Epithelial cell of esophagus (primary cell): ENCODE data around the gene CYP51A1.
"Not testable (repeated sequence)": the region's sequence is repeated elsewhere in the genome, so short reads cannot be mapped to it uniquely, and the experiment has no call there.

Experiments used
- DNase-seq: peaks from one replicate; pipeline ENCODE4 v3.0.0; 2010; ENCODE audit warnings: low read depth
- H3K4me3 ChIP-seq: 2 replicates; pipeline ENCODE4 v1.5.1; 2011; ENCODE audit warnings: mild to moderate bottlenecking, low read length, control low read depth
- CTCF ChIP-seq: IDR thresholded peaks from 2 replicates; pipeline ENCODE4 v1.5.1; 2011; ENCODE audit warnings: low read depth, mild to moderate bottlenecking, low read length, control low read depth, inconsistent platforms; ENCODE audit not compliant: insufficient read depth; ENCODE audit errors: missing control alignments

The CYP51A1 gene

GRCh38 chr7:92095380-92095779 lies 38.9 kb downstream of the CYP51A1 start:
- no peak for TF ChIP-seq CTCF
- no peak for DNase-seq
- H3K4me3 ChIP-seq = no peak overlapping the region

GRCh38 chr7:92092210-92092609 lies 42.1 kb downstream of the CYP51A1 start:
- TF ChIP-seq CTCF = no peak
- H3K4me3 ChIP-seq = no peak overlapping the region
- no peak for DNase-seq

- DNase-seq = no peak
- TF ChIP-seq CTCF = no peak
- H3K4me3 ChIP-seq = no peak overlapping the region
These were observed 46.0 kb downstream of the CYP51A1 start for GRCh38 chr7:92088266-92088665.

DNA sequence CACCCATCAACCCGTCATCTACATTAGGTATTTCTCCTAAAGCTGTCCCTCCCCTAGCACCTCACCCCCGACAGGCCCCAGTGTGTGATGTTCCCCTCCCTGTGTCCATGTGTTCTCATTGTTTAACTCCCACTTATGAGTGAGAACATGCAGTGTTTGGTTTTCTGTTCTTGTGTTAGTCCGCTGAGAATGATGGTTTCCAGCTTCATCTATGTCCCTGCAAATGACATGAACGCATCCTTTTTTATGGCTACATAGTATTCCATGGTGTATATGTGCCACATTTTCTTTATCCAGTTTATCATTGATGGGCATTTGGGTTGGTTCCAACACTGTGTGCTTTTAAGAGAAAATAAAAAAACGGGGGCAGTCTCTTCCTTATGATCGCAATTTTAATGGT lies 50.4 kb downstream of the CYP51A1 start:
- H3K4me3 ChIP-seq, DNase-seq: not testable (repeated sequence)

DNA sequence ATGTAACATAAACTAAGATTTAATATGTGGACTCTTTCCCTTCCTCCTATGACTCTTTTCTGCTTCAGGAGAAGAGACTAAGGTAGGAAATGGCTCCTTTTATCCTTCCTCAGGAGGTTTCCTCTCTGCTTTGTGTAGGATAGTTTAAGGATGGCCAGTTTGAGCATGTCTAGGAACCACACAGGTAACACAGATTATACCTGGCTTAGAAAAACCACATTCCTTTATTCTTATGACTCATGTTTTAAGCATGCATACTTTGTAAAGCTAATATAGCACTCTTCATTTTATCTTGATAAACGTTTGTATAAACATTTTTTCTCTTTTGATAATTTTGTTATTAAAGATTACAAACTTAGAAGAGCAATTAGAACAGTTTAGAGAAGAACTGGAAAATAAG lies 57.8 kb downstream of the CYP51A1 start:
- no peak for TF ChIP-seq CTCF
- H3K4me3 ChIP-seq = no peak overlapping the region
- peak; percentile 91 for DNase-seq

DNA sequence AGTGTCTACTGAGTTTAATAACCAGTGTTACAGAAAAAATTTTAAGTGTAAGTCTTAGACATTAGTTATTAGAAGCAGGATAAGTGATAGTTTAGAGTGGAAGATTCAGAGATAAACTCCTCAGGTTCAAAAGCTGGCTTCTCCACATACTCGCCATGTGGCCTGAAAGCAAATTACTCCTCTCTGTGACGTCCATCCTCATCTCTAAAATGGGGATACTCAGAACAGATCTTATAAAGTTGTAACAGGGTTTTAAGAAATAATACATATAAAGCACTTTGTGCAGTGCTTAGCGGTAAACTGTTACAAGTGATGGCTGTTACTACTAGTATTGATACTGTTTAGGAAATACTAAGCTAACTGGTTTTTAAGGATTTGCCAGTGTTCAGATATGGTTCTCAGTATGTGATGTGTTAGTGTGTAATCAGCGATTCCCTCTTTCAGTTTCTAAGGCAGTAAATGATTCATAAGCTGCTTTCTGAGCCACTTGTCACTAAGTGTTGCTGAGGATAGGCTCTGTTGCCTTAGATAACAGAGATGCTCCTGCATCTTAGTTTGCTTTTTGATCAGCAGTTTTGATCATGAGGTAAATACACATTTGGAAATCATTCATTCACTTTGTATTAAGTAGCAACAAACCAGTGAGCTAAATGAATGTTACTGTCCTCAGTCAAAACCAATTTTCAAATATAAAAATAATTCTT lies 58.7 kb downstream of the CYP51A1 start:
- peak; percentile 38 for DNase-seq
- TF ChIP-seq CTCF = no peak
- H3K4me3 ChIP-seq = no peak overlapping the region

GRCh38 chr7:92072708-92073107 lies 61.6 kb downstream of the CYP51A1 start:
- no peak for DNase-seq
- no peak for TF ChIP-seq CTCF
- no peak overlapping the region for H3K4me3 ChIP-seq

DNA sequence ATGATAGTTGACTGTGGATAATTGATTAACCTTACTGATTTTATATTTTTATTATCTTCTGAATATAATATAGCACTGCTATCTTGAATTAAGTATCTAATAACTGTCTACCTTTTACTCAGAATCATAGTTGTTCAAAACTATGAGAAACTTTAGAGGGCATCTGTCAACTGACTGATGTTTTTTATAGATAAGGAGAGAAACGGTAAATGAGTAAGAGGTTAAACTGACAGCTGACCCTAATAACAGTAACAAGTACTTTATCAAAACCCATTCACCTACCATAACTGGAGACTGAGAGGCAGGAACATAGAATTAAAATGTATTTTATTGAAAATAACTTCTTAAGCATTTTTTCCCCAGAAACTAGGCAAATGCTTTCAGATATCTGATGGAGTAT lies 62.2 kb downstream of the CYP51A1 start:
- no peak for TF ChIP-seq CTCF
- H3K4me3 ChIP-seq = no peak overlapping the region
- DNase-seq = no peak
